GM19193 (cell line): ENCODE data around the gene SYK.

Experiments used
- POLR2A ChIP-seq: IDR thresholded peaks from 4 replicates; pipeline ENCODE4 v1.6.1; 2011; ENCODE audit not compliant: insufficient read depth, insufficient read length; ENCODE audit errors: extremely low read depth

Gene SYK

GRCh38 chr9:90878562-90878961 is 76.9 kb downstream of the SYK start:
- no peak for TF ChIP-seq POLR2A

- TF ChIP-seq POLR2A: no peak
Observed at GRCh38 chr9:90880066-90880465, 78.4 kb downstream of the SYK start.

- TF ChIP-seq POLR2A: no peak
Observed at GRCh38 chr9:90880669-90881068, 79.0 kb downstream of the SYK start.

- TF ChIP-seq POLR2A: no peak
Observed at GRCh38 chr9:90881648-90882047, 80.0 kb downstream of the SYK start.

- TF ChIP-seq POLR2A: no peak
Observed at GRCh38 chr9:90882991-90883600, 81.5 kb downstream of the SYK start.

- TF ChIP-seq POLR2A: no peak
Observed at GRCh38 chr9:90883661-90884060, 82.0 kb downstream of the SYK start.

- TF ChIP-seq POLR2A: no peak
Observed at GRCh38 chr9:90884178-90884577, 82.6 kb downstream of the SYK start.

GRCh38 chr9:90888941-90889340 is 87.3 kb downstream of the SYK start:
- no peak for TF ChIP-seq POLR2A

- TF ChIP-seq POLR2A: no peak
Observed at GRCh38 chr9:90890146-90890810, 88.7 kb downstream of the SYK start.

GRCh38 chr9:90891308-90892040 is 89.9 kb downstream of the SYK start:
- TF ChIP-seq POLR2A: no peak

- no peak for TF ChIP-seq POLR2A
Observed at GRCh38 chr9:90892918-90893317, 91.3 kb downstream of the SYK start.

- no peak for TF ChIP-seq POLR2A
Observed at GRCh38 chr9:90893706-90894105, 92.1 kb downstream of the SYK start.

- TF ChIP-seq POLR2A: no peak
Observed at GRCh38 chr9:90894986-90895687, 93.5 kb downstream of the SYK start.

GRCh38 chr9:90895786-90896185 is 94.2 kb downstream of the SYK start:
- no peak for TF ChIP-seq POLR2A

- TF ChIP-seq POLR2A: no peak
Observed at GRCh38 chr9:90896231-90896630, 94.6 kb downstream of the SYK start.
